ENCODE results near the gene CTDP1. TPM values are rescaled to one million over a fixed set of nuclear protein-coding genes. Genes with fewer than 3 reads are reported as not detected.

Gene CTDP1, protein sequence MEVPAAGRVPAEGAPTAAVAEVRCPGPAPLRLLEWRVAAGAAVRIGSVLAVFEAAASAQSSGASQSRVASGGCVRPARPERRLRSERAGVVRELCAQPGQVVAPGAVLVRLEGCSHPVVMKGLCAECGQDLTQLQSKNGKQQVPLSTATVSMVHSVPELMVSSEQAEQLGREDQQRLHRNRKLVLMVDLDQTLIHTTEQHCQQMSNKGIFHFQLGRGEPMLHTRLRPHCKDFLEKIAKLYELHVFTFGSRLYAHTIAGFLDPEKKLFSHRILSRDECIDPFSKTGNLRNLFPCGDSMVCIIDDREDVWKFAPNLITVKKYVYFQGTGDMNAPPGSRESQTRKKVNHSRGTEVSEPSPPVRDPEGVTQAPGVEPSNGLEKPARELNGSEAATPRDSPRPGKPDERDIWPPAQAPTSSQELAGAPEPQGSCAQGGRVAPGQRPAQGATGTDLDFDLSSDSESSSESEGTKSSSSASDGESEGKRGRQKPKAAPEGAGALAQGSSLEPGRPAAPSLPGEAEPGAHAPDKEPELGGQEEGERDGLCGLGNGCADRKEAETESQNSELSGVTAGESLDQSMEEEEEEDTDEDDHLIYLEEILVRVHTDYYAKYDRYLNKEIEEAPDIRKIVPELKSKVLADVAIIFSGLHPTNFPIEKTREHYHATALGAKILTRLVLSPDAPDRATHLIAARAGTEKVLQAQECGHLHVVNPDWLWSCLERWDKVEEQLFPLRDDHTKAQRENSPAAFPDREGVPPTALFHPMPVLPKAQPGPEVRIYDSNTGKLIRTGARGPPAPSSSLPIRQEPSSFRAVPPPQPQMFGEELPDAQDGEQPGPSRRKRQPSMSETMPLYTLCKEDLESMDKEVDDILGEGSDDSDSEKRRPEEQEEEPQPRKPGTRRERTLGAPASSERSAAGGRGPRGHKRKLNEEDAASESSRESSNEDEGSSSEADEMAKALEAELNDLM
- 19.9 and 27.7 TPM in 2 replicates for total RNA-seq

DNA sequence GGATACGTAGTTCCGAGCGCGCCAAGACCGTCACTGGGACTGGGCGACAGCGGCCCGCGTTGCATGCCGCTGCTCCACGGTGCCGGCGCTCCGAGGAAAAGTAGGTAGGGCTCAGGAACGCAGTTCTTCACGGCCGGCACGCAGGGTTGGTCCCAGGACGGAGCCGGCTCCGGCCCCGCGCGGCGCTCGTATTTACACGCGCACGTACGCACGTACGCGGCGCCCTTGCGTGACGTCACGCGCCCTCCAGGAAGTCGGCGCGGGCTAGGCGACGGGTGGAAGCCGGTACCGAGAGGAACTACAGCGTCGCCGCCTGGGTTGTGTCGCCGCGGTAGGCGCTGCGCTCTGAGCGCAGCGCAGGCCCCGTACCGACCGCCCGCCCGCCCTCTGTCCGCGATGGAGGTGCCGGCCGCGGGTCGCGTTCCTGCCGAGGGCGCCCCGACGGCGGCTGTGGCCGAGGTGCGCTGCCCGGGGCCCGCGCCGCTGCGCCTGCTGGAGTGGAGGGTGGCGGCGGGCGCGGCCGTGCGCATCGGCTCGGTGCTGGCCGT is at the start of gene CTDP1:
Gene CTDP1, plus strand, starts transcription at position 252 of the 548 bp plus-strand sequence. Its CDS starts 145 bp downstream, at position 397.
- peak; percentile 85 to 95 for DNase-seq (ENCODE audit: low read depth in 2 of 2)

DNA sequence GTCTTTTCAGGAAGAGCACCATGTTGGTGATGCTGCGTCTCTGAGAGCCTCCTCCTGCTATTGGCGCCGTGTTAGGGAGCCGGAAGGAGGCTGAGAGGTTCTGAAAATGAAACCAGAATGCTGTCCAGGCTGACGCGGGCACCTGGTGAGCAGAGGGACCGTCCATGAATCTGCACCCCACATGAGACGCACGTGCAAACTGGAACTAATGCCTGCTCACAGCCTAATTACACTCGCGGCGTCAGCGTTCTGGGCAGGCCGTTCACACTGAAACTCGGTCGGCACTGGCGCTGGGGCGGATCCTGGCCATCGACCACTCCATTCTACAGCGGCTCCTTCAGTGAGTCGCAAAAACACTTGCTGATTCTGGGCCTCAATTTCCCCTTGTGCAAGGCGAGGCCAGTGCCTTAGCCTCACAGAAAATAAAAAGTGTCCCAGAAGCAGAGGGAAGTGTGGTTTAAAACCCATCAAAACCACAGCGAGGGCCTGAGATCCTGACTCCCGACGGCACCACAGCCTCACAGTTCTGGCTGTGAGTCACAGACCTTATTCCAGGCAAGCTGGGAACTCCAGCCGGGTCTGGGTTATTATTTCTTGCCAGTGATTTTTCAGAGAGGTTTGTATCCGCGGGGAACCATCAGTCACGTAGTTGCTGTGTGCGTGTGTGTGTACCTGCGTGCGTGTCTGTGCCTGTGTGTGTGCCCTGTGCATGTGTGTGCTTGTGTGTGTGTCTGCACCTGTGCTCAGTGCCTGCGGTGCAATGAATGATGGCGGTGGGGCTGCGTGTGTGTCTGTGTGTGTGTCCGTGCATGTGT is 49.1 kb upstream of the CTDP1 start:
- no peak for DNase-seq (ENCODE audit: low read depth in 2 of 2)

DNA sequence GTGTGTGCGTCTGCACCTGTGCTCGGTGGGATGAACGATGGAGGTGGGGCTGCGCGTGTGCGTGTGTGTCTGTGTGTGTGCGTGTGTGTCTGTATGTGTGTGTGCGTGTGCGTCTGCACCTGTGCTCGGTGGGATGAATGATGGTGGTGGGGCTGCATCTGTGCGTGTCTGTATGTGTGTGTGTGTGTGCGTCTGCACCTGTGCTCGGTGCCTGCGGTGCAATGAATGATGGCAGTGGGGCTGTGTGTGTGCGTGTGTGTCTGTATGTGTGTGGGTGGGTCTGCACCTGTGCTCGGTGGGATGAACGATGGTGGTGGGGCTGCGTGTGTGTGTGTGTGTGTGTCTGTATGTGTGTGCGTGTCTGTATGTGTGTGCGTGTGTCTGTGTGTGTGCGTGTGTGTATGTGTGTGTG is 48.5 kb upstream of the CTDP1 start:
- DNase-seq (ENCODE audit: low read depth in 2 of 2) = no peak

DNA sequence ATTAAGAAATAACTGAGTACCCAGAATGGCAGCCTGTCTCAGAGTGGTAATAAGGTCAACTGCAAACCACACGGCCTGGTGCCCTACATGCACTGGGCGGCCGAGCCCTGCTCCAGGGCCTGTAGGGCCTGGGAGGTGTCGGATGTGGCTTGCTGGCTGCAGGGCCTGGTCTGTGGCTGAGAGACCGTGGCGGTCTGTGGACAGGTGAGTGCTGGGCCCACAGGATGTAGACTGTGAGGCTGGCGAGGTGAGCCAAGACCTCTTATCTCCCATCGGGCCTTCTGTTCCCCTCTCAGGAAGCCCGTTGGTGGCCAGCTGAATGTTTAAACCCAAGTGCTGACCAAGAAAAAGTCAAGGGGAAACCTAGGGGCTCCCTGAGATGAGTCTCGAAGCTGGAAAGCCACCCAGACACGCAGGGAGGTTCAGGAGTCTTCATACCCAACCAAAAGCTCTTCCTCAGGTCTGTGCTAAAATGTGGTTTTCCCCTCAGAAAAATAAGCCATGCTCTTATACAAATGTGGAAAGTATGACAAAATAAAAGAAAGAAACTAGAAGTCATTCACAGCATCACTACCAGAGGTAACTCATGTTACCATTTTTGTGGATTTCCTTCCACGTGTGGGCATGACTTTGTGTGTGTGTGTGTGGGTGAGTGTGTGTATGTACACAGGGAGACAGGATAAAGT is 47.7 kb upstream of the CTDP1 start:
- no peak for DNase-seq (ENCODE audit: low read depth in 2 of 2)

DNA sequence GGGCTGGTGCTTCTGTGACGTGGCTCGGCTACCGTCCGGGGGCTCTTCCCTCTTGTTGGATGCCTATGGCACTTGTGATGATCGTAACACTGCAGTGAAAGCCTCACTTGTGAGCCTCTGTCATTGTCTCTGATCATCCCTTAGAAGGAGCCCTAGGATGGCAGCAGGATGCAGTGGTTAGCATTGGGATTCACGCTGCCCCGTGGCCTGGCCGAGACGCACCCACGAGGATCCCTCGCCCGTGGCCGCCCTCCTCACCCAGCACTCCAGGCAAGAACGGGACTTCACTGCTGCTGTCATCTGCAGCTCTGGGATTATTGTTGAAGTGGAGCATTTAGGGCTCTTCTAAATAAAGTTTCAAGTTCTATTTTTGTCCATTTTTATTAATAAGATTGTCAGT is 46.8 kb upstream of the CTDP1 start:
- no peak for DNase-seq (ENCODE audit: low read depth in 2 of 2)

DNA sequence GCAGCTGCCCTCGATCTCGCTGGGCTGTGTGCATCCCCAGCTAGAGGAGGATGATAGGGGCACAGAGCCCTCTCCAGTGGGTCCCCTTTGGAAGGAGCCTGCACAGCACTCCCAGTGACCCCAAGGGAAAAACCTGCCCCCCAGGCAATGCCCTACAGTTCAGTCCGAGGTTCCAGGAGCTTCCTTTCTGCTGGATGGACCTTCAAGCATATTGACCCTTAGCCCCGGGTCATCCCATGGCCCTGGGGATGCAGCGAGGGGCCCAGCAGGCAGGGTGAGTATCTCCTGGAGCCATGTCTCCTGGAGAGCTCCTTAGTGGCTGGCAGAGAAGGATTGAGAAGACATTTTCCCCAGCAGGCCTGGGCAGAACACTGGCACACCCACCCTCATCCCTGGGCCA is 45.4 kb upstream of the CTDP1 start:
- no peak for DNase-seq (ENCODE audit: low read depth in 2 of 2)

DNA sequence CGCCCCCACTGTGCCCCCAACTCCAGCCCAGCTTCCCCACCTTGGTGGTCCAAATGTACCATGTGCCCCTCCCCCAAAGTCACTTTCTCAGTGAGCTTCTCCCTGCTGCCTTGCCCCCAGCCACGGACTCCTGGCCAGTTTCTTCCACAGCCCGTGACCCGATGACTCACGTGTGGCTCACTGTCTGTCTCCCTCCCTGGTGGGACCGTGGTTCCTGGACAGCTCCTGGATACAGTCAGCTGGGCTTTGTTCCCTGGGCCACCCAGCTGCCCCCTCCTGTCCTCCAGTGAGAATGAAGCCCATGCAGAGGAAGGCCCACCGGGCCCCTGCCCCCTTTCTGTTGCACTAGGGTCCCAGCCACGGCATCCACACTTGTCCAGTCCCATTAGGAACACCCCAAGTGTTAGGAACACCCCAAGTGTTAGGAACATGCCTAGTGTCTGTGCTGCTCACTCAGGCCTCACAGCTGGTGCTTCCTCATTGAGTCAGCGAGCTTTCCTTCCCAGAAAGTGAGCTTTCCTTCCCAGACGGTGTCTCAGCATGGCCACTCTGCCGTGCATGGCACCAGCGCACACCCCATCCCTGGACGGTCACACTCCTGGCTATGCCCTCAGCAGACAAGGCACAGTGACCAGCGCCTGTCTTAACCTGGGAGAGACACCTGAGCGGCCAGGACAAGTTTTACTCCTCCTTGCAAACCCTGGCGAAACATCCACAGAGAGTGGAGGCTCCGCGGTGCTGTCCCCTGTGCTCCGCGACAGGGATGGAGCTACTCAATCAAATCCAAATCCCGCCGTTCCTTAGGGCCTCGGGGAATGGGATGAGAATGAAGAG is 44.8 kb upstream of the CTDP1 start:
- no peak for DNase-seq (ENCODE audit: low read depth in 2 of 2)

DNA sequence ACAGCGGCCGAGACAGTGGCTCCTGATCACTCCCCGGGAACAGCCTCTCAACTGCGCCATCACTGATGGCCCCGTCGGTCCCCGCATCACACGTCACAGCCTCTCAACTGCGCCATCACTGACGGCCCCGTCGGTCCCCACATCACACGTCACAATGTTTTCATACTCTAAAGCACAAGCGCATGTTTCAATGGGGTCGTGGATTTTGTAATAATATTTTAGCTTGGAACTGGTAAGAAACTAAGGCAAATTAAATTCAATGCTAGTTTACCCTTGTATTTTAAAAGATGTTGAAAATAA is 44.2 kb upstream of the CTDP1 start:
- DNase-seq (ENCODE audit: low read depth in 2 of 2) = no peak

DNA sequence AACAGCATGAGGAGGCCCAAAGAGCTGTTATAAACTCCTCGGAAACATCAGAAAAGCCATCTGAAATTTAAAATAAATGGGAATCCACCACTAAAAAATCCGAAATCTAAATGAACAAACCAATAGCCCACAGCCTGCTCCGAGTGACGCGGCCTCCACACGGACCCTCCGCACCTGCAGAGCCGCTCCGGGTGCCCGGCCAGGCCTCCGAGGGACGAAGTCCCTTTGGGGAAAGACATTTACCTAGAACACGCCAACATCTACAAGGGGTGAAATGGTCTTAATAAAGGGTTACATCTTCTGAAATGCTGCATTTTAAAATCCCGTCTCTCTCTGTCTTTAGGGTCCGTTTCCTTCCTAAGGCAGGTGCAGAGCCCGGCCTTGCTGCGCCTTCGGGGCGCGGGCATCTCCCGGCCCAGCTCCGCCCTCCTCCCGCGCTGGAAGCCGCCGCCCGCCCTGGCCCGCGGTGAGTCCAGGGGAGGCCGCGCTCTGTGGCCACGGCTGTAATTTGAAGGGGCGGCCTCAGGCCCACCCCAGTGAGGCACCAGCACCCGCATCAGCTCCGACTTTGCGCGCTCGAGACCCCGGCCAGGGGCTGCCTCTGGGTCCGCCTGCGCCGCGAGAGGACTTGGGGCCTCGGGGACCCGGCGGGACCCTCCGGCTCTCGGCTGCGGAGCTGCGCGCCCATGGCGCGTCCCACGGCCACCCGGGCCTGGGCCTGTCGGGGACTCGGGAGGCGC is 42.3 kb upstream of the CTDP1 start:
- DNase-seq (ENCODE audit: low read depth in 2 of 2) = no peak

DNA sequence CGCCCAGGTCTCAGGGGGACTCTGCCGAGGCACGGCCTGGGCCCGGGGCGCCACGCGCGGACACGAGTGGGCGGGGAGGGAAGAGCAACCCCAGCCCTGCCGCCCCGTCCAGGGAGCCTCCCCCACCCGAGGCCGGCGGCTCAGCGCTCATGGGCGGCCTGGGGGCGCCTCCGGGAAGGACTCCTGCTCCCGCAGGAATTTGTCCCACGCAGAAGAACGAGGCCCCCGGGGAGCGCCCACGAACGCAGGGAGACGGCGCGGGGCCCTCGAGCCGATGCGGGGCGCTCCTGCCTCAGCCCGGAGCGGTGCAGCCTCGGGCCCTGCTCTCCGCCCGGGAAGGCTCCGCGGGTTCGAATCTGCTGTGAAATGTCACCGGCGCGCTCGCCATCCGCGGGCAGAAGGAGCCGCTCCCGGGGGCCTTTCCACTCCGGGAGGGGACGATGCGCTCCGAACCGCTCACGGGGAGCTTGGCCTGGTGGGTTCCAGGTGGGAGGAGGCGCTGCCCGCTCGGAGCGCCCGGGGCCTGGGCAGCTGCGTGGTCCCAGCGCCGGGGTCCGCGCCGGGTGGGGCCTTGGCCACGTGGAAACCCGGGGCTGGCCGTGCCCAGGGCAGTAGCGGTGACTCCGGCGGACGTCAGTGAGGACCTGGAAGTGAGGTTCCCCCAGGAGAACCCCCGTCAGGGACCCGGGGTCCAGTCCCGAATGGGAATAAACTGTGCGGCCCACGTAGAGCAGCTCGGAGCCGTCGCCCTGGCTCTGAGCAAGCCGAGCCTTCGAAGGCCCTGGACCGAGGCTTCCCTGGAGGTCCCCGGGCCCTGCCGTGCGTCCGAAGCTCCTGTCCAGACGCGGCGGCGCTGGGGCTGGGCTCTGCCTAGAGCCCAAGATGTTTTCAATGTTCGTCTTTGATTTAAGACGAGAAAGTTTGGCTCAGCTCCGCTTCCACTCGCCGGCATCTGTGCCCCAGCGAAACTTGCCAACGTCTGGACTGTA is 41.4 kb upstream of the CTDP1 start:
- DNase-seq (ENCODE audit: low read depth in 2 of 2) = no peak

DNA sequence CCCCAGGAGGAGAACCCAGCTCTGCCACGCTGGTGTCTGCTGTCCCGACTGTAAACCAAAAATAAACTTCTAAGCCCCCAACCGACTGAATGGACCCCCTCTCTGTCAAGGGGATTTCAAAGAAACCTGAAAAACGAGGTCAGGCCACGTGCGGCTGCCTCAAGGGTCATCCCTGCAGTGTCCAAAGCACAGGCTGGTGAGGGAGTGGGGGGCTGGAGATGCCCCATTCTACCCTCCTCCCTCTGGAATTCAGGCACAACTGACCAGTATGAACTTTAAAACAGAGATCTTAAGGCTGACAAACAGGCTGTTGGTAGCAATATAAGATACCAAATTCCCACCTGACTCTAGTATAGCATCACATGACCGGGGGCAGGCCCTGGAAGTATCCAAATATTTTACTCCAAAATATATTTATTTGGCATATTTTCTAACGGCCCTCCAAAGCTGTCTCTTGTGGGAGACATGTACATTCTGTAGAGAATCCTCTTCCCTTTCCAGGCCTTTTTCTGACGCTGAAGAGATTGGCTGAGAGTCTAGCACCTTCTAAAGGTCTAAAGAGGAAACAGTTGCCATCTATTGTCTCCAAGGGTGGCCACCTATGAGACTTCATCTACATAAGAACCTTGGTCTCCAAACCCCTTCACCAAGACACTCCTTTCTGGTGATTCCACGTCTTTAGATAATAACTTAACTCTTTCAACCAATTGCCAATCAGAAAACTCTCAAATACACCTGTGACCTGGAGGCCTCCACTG is 40.4 kb upstream of the CTDP1 start:
- DNase-seq (ENCODE audit: low read depth in 2 of 2) = no peak

DNA sequence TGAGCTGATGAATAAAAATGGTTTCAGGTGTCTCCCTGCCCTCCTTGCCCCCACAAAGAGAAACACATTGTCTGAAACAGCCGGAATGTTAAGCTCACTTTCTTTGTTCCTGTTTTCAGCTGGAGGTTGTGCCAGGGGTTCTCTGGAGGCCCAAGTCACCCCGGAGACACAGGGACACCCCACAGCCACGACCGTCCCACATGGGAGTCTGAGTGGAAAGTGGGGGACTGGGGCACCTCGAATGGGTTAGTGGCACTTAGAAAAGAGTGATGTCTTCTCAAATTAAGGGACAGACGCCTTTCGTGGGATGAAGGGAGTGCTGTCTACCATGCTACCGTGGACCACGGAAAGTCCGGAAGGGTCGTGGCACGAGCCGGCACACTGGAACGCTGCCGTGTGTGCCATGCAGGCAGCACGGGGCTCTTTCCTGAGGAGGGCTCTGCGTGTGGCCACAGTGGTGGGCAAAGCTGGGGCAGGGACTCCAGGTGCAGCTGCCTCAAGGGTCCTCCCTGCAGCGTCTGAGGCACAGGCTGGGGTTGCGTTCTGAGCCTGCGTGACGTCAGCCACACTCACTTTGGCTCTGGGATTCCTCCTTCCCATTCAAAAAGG is 39.4 kb upstream of the CTDP1 start:
- DNase-seq (ENCODE audit: low read depth in 2 of 2) = no peak

DNA sequence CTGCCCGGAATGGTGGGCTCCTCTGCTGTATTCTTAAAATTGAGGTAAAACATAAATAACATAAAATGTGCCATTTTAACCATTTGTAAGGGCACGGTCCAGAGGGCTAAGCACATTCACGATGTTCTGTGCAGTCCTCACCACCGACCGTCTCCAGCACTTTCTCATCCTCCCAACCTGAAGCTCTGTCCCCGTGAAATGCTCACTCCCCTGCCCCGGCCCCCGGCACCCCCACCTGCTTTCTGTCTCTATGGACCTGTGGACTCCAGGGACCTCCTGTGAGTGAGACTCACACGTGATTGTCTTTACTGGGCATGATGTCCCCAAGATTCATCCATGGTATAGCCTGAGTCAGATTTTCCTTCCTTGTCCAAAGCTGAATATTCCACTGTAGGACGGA is 38.7 kb upstream of the CTDP1 start:
- DNase-seq (ENCODE audit: low read depth in 2 of 2) = no peak

DNA sequence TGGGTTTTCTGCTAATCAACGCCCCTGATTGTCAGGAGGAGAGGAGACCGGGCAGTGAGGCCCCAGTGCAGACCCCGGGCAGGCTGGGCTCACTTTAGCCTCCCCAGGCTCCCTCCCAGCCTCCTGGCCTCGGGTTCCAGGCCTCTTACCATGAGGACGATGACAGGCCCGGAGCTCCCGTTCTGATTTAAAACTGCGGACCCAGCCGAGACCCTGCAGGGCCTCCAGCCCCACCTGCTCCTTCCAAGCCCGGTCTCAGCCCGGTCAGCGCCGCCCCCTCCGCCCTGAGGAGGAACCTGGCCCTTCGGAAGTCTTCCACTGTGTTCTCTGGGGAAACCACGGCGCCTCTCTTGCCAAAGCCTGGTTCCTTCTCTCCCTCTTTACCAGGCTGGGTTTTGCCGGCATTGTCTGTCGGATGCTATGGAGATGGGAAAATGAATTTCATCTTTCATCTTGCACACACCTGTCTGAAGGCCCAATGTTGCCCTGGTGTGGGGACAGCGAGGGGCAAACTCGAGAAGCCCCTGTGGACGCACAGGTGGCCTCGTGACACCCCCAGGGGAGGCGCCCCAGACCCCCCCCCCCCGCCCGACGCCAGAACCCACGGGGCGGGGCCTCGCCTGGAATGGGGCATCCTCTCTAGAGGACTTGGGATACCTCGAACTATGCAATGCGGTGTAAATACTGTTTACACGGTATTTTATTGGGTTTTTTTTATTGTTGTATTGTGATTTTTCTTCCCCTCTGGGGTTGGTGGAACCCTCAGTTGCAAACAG is 37.7 kb upstream of the CTDP1 start:
- no peak for DNase-seq (ENCODE audit: low read depth in 2 of 2)

DNA sequence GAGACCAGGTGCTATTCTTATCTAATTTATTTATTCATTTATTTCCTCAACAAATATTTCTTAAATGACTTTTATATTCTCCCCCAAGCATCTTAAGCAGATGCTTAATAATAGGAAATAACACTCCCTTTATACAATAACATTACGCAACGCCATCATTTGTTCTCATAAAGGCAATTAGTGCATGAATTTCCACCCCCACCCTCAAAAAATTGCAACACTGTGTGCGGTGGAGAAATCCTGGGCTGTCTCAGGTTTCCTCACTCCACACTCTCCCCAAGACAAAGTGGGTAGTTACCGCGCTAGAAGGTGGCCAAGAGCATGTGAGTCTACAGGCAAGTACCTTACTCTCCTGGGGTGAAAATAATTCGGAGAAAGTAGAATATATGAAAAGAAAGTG is 37.0 kb upstream of the CTDP1 start:
- DNase-seq (ENCODE audit: low read depth in 2 of 2) = no peak

Measured in dermis microvascular lymphatic vessel endothelial cell (primary cell).